Choroid plexus epithelial cell (primary cell): ENCODE results near the gene SNX19.

Source experiments
- DNase-seq: peaks from one replicate; pipeline ENCODE4 v3.0.0-alpha.2; 2010; ENCODE audit warnings: low read depth
- H3K4me3 ChIP-seq: 2 replicates; pipeline ENCODE4 v1.5.1; 2011; ENCODE audit warnings: low read depth, mild to moderate bottlenecking, control low read depth, low read length, moderate library complexity
- CTCF ChIP-seq: conservative IDR thresholded peaks from 2 replicates; pipeline ENCODE4 v1.5.1; 2011; ENCODE audit warnings: low read depth, mild to moderate bottlenecking, control low read depth, inconsistent platforms, low read length, moderate library complexity

Gene SNX19

GRCh38 chr11:130837194-130837593 is 79.1 kb downstream of the SNX19 start:
- TF ChIP-seq CTCF, result no peak
- no peak overlapping the region for H3K4me3 ChIP-seq
- DNase-seq, result no peak

DNA sequence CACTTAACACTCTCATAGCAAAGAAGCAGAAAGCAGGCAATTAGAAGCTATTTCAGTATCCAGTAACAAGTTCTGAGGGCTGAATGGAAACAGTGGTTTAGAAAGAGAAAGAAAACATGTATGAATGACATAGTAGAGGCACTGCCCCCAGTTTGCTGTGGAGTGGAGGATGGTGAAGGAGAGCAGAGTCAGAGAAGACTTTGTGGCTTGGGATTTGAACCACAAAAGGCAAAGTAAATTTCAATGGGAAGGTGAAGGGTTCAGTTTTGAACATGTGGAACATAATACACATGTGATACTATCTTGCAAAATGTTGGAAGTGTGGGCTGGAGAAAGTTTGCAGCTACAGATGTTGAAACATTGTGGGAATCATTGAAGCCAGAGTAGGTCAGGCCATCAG is 81.4 kb downstream of the SNX19 start:
- no peak for DNase-seq
- no peak for TF ChIP-seq CTCF
- no peak overlapping the region for H3K4me3 ChIP-seq

- no peak for TF ChIP-seq CTCF
- no peak for DNase-seq
Measured at GRCh38 chr11:130832566-130833425, 83.5 kb downstream of the SNX19 start.

GRCh38 chr11:130831976-130832375 is 84.3 kb downstream of the SNX19 start:
- no peak overlapping the region for H3K4me3 ChIP-seq
- no peak for TF ChIP-seq CTCF
- DNase-seq, result no peak

More at GRCh38 chr11:130832566-130833425, 83.5 kb downstream of the SNX19 start:
- H3K4me3 ChIP-seq, result no peak overlapping the region

DNA sequence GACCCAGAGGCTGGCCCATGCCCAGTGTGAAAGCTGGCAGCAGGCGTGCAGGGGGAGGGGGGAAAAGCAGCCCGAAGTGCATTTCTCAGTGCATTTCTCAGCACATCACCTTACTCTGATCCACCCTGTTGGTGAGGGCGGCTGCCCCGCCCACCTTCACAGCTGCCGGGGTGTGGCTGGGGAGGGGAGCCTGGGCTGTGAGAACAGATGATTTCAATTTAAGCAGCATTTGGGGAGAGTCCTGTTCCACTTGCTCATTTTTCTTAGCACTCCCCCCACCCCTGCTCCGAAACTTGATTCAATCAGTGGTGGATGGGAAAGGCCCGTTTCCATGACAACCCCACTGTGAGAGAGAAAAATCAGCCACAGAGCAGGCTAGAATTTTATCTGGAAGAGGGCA is 84.8 kb downstream of the SNX19 start:
- TF ChIP-seq CTCF, result no peak
- no peak overlapping the region for H3K4me3 ChIP-seq
- no peak for DNase-seq

DNA sequence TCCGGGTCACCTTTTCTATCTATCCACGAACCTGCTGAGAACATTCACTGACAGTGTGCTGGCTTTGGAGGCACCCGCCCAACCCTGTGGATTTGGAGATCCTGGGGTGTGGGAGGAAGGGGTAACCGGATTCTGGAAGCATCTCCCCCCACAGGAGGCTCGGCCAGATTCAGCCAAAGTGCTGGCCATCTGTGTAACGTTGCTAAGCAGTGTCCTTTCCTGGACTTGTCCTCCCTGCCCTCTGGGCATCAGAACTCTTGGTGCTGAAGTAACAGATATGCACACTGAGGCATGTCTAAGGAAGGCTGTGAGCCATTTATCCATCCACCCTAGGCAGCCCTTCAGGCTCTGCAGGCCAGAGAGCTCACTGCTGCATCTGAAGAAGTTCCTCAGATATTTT is 85.7 kb downstream of the SNX19 start:
- DNase-seq, result no peak
- no peak for TF ChIP-seq CTCF
- no peak overlapping the region for H3K4me3 ChIP-seq
